ENCODE results near the gene SUPT3H.
"Not testable (repeated sequence)": the region's sequence is repeated elsewhere in the genome, so short reads cannot be mapped to it uniquely, and the experiment has no call there.

Gene SUPT3H

GRCh38 chr6:45072673-45073072 is 305.1 kb downstream of the SUPT3H start:
- FAIRE-seq = no peak
- TF ChIP-seq POU2F2 (IDR thresholded peaks at IDR 0.05; ENCODE audit: low read depth, low read length) = no peak
- TF ChIP-seq TAF1 (IDR thresholded peaks at IDR 0.05; ENCODE audit: low read depth, low read length) = no peak
- TF ChIP-seq SPI1 (IDR thresholded peaks at IDR 0.05; ENCODE audit: low read depth, low read length) = no peak
- no peak for TF ChIP-seq POLR2AphosphoS5 (IDR thresholded peaks at IDR 0.05; ENCODE audit: low read depth, low read length)
- no peak for TF ChIP-seq POLR2A (IDR thresholded peaks at IDR 0.05; ENCODE audit: low read depth, low read length)
- no peak for TF ChIP-seq PAX5 (IDR thresholded peaks at IDR 0.05; ENCODE audit: insufficient read depth, low read length, severe bottlenecking)
- no peak for DNase-seq (ENCODE audit: insufficient read length, low spot score)

- DNase-seq (ENCODE audit: insufficient read length, low spot score) = no peak
- TF ChIP-seq TAF1 (IDR thresholded peaks at IDR 0.05; ENCODE audit: low read depth, low read length) (no peak), POLR2AphosphoS5 (IDR thresholded peaks at IDR 0.05; ENCODE audit: low read depth, low read length) (no peak), POLR2A (IDR thresholded peaks at IDR 0.05; ENCODE audit: low read depth, low read length) (no peak)
- no peak for FAIRE-seq
Measured at GRCh38 chr6:45072016-45072415, 305.7 kb downstream of the SUPT3H start.

- TF ChIP-seq POLR2A (IDR thresholded peaks at IDR 0.05; ENCODE audit: low read depth, low read length) (no peak), POU2F2 (IDR thresholded peaks at IDR 0.05; ENCODE audit: low read depth, low read length) (no peak), PAX5 (IDR thresholded peaks at IDR 0.05; ENCODE audit: insufficient read depth, low read length, severe bottlenecking) (no peak), TAF1 (IDR thresholded peaks at IDR 0.05; ENCODE audit: low read depth, low read length) (no peak), SPI1 (IDR thresholded peaks at IDR 0.05; ENCODE audit: low read depth, low read length) (no peak), POLR2AphosphoS5 (IDR thresholded peaks at IDR 0.05; ENCODE audit: low read depth, low read length) (no peak)
- FAIRE-seq = no peak
- no peak for DNase-seq (ENCODE audit: insufficient read length, low spot score)
Measured at GRCh38 chr6:45069091-45069490, 308.6 kb downstream of the SUPT3H start.

- DNase-seq (ENCODE audit: insufficient read length, low spot score); FAIRE-seq: not testable (repeated sequence)
Measured at GRCh38 chr6:45067446-45067845, 310.3 kb downstream of the SUPT3H start.

- DNase-seq (ENCODE audit: insufficient read length, low spot score); FAIRE-seq: not testable (repeated sequence)
Measured at GRCh38 chr6:45062659-45063058, 315.1 kb downstream of the SUPT3H start.

GRCh38 chr6:45057711-45058110 is 320.0 kb downstream of the SUPT3H start:
- FAIRE-seq = no peak
- no peak for TF ChIP-seq POU2F2 (IDR thresholded peaks at IDR 0.05; ENCODE audit: low read depth, low read length)
- no peak for TF ChIP-seq SPI1 (IDR thresholded peaks at IDR 0.05; ENCODE audit: low read depth, low read length)
- no peak for TF ChIP-seq PAX5 (IDR thresholded peaks at IDR 0.05; ENCODE audit: insufficient read depth, low read length, severe bottlenecking)
- no peak for TF ChIP-seq POLR2AphosphoS5 (IDR thresholded peaks at IDR 0.05; ENCODE audit: low read depth, low read length)
- no peak for TF ChIP-seq TAF1 (IDR thresholded peaks at IDR 0.05; ENCODE audit: low read depth, low read length)
- no peak for TF ChIP-seq POLR2A (IDR thresholded peaks at IDR 0.05; ENCODE audit: low read depth, low read length)
- no peak for DNase-seq (ENCODE audit: insufficient read length, low spot score)

- FAIRE-seq (no peak), DNase-seq (ENCODE audit: insufficient read length, low spot score) (no peak)
- TF ChIP-seq TAF1 (IDR thresholded peaks at IDR 0.05; ENCODE audit: low read depth, low read length) = no peak
- TF ChIP-seq POU2F2 (IDR thresholded peaks at IDR 0.05; ENCODE audit: low read depth, low read length) = no peak
- TF ChIP-seq PAX5 (IDR thresholded peaks at IDR 0.05; ENCODE audit: insufficient read depth, low read length, severe bottlenecking) = no peak
- no peak for TF ChIP-seq POLR2AphosphoS5 (IDR thresholded peaks at IDR 0.05; ENCODE audit: low read depth, low read length)
- no peak for TF ChIP-seq SPI1 (IDR thresholded peaks at IDR 0.05; ENCODE audit: low read depth, low read length)
- TF ChIP-seq POLR2A (IDR thresholded peaks at IDR 0.05; ENCODE audit: low read depth, low read length) = no peak
Measured at GRCh38 chr6:45054610-45055009, 323.1 kb downstream of the SUPT3H start.

GRCh38 chr6:45052325-45052724 is 325.4 kb downstream of the SUPT3H start:
- no peak for FAIRE-seq
- DNase-seq (ENCODE audit: insufficient read length, low spot score) = no peak
- TF ChIP-seq SPI1 (IDR thresholded peaks at IDR 0.05; ENCODE audit: low read depth, low read length) = no peak
- TF ChIP-seq TAF1 (IDR thresholded peaks at IDR 0.05; ENCODE audit: low read depth, low read length) = no peak
- TF ChIP-seq PAX5 (IDR thresholded peaks at IDR 0.05; ENCODE audit: insufficient read depth, low read length, severe bottlenecking) = no peak
- TF ChIP-seq POLR2A (IDR thresholded peaks at IDR 0.05; ENCODE audit: low read depth, low read length) = no peak
- no peak for TF ChIP-seq POLR2AphosphoS5 (IDR thresholded peaks at IDR 0.05; ENCODE audit: low read depth, low read length)
- TF ChIP-seq POU2F2 (IDR thresholded peaks at IDR 0.05; ENCODE audit: low read depth, low read length) = no peak

GRCh38 chr6:45049188-45049843 is 328.4 kb downstream of the SUPT3H start:
- DNase-seq (ENCODE audit: insufficient read length, low spot score) (no peak), FAIRE-seq (peak; percentile 9)
- no peak for TF ChIP-seq PAX5 (IDR thresholded peaks at IDR 0.05; ENCODE audit: insufficient read depth, low read length, severe bottlenecking)
- no peak for TF ChIP-seq POLR2AphosphoS5 (IDR thresholded peaks at IDR 0.05; ENCODE audit: low read depth, low read length)
- peak; percentile 62 for TF ChIP-seq SPI1 (IDR thresholded peaks at IDR 0.05; ENCODE audit: low read depth, low read length)
- no peak for TF ChIP-seq TAF1 (IDR thresholded peaks at IDR 0.05; ENCODE audit: low read depth, low read length)
- no peak for TF ChIP-seq POU2F2 (IDR thresholded peaks at IDR 0.05; ENCODE audit: low read depth, low read length)
- no peak for TF ChIP-seq POLR2A (IDR thresholded peaks at IDR 0.05; ENCODE audit: low read depth, low read length)

- FAIRE-seq (no peak), DNase-seq (ENCODE audit: insufficient read length, low spot score) (no peak)
Measured at GRCh38 chr6:45047573-45047972, 330.2 kb downstream of the SUPT3H start.

GRCh38 chr6:45045253-45045601 is 332.5 kb downstream of the SUPT3H start:
- FAIRE-seq (no peak), DNase-seq (ENCODE audit: insufficient read length, low spot score) (no peak)
- TF ChIP-seq PAX5 (IDR thresholded peaks at IDR 0.05; ENCODE audit: insufficient read depth, low read length, severe bottlenecking) = no peak
- no peak for TF ChIP-seq POLR2AphosphoS5 (IDR thresholded peaks at IDR 0.05; ENCODE audit: low read depth, low read length)
- TF ChIP-seq SPI1 (IDR thresholded peaks at IDR 0.05; ENCODE audit: low read depth, low read length) = no peak
- TF ChIP-seq TAF1 (IDR thresholded peaks at IDR 0.05; ENCODE audit: low read depth, low read length) = no peak
- no peak for TF ChIP-seq POLR2A (IDR thresholded peaks at IDR 0.05; ENCODE audit: low read depth, low read length)

More at GRCh38 chr6:45047573-45047972, 330.2 kb downstream of the SUPT3H start:
- TF ChIP-seq SPI1 (IDR thresholded peaks at IDR 0.05; ENCODE audit: low read depth, low read length) = no peak
